ENCODE data around the gene PSMD6.

PSMD6 gene

GRCh38 chr3:64046592-64046991, 23.3 kb upstream of the PSMD6 start:
- DNase-seq (ENCODE audit: low spot score) = no peak

GRCh38 chr3:64042952-64043351, 19.7 kb upstream of the PSMD6 start:
- no peak for DNase-seq (ENCODE audit: low spot score)

DNA sequence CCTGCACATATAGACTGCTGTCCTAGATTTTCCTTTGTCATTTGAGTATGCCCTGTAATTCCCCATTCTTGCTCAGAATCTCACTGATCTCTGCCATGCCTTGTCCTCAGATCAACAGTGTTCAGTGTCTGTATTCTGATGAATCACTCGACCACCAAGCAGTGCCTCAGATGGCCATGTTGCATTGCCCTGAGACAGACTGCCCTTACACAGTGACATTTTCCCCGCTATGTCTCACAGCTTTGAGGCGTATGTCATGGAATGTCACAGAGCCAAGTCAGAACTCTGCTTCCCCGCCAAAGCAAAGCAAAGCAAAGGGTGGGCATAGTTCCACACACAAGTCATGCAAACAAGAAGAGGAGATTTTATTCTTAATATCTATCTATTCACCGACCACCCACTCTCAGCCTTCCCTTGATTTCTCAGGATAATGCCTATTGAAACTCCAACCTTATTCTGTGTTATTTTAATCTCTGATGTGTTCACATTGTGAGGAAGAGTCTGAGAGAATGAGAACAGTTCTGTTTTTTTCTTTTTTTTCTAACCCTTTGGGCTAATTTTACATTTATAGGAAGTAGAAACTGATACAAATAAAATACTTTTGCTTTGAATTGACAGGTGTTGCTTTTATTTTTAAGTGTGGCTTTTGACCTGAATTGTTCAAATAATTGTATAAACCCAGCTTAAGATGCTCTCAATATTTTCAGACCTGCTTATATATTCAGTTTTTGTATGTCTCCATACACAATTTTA, 16.9 kb upstream of the PSMD6 start:
- DNase-seq (ENCODE audit: low spot score) = no peak

GRCh38 chr3:64039332-64039731, 16.0 kb upstream of the PSMD6 start:
- no peak for DNase-seq (ENCODE audit: low spot score)

GRCh38 chr3:64038253-64038767, 15.0 kb upstream of the PSMD6 start:
- no peak for DNase-seq (ENCODE audit: low spot score)

GRCh38 chr3:64037084-64037483, 13.8 kb upstream of the PSMD6 start:
- no peak for DNase-seq (ENCODE audit: low spot score)

- DNase-seq (ENCODE audit: low spot score) = no peak
Measured at GRCh38 chr3:64033069-64033468, 9.8 kb upstream of the PSMD6 start.

GRCh38 chr3:64031540-64032508, 8.5 kb upstream of the PSMD6 start:
- DNase-seq (ENCODE audit: low spot score) = no peak

DNA sequence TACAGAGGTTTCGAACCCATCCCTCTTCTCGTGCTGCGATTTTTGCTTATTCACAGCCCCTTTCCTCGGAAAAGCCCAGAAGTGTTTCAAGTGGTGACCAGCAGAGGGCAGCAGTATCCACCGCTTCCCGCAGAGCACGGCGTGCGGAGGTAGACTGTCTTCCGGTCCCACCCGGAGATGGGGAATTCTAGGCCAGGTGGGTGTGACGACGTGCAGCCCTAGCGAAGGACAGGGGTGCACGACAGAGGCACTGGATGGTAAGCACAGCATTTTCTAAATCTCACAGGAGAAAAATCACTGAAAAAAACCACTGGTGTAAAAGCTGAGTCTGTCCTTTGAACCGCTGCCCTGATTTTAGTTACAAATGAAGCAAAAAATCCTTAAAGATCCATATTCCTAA, 7.4 kb upstream of the PSMD6 start:
- peak; percentile 80 for DNase-seq (ENCODE audit: low spot score)

DNA sequence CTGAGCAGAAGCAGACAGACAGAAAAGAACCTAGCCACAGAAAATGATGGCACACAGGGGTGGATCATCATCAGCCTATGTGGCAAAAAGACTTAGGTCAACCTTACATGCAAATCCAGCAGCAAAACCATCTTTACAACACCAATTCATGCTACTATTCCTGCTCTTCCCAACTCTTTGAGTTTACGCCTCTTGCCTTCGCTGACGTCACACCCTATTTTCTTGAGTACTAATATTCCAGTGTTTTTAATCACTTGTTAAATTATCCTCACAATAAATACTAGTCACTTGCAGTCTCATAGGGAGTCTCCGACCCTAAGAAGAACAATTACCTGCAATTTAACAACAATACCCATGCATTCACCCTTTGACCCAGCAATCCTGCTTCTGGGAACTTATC, 6.0 kb upstream of the PSMD6 start:
- DNase-seq (ENCODE audit: low spot score) = no peak

GRCh38 chr3:64028754-64029153, 5.5 kb upstream of the PSMD6 start:
- DNase-seq (ENCODE audit: low spot score) = no peak

DNA sequence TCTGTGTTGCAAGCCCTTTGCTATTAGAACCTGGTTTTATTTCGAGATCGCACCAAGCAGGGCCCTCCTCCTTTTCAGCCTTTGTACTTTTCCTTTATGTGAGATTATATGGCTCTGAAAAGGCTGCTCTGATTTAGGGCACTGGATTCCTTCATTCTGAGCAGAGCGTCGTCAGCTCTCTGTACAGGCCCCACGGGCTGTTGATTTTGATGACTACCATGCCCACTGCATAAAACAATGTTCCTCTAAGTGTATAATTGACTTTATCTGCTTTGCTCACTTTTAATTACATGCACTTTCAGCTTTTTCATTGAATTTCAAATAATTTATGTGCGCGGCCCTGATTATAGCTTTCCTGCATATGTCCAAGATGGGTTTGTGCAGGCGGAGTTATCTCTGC, 4.4 kb upstream of the PSMD6 start:
- DNase-seq (ENCODE audit: low spot score) = no peak

- DNase-seq (ENCODE audit: low spot score) = no peak
Measured at GRCh38 chr3:64026346-64026745, 3.1 kb upstream of the PSMD6 start.

DNA sequence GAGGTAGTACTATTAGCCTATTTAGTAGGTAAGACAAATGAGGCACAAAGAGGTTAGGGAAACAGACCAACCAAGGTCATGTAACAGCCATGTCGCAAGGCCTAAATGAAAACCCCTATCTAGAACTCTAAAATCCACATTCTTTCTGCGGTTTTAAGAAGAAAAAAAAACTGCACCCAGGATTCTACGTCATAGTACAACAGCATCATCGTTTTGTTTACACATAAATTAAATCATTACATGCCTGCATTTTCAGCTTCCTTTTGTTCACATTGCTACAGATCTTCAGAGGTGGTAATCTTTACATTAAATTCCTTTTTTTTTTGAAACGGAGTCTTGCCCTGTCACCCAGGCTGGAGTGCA, 548 bp upstream of the PSMD6 start:
- no peak for DNase-seq (ENCODE audit: low spot score)

GRCh38 chr3:64022451-64023186, 675 bp downstream of the PSMD6 start:
- no peak for DNase-seq (ENCODE audit: low spot score)

- no peak for DNase-seq (ENCODE audit: low spot score)
Measured at GRCh38 chr3:64021922-64022321, 1.4 kb downstream of the PSMD6 start.

- DNase-seq (ENCODE audit: low spot score) = no peak
Measured at GRCh38 chr3:64019879-64020278, 3.4 kb downstream of the PSMD6 start.

GRCh38 chr3:64019271-64019670, 4.0 kb downstream of the PSMD6 start:
- no peak for DNase-seq (ENCODE audit: low spot score)

GRCh38 chr3:64016941-64017620, 6.2 kb downstream of the PSMD6 start:
- no peak for DNase-seq (ENCODE audit: low spot score)

- DNase-seq (ENCODE audit: low spot score) = no peak
Measured at GRCh38 chr3:64011685-64012084, 11.6 kb downstream of the PSMD6 start.

GRCh38 chr3:64010199-64010598, 13.1 kb downstream of the PSMD6 start:
- DNase-seq (ENCODE audit: low spot score) = no peak

DNA sequence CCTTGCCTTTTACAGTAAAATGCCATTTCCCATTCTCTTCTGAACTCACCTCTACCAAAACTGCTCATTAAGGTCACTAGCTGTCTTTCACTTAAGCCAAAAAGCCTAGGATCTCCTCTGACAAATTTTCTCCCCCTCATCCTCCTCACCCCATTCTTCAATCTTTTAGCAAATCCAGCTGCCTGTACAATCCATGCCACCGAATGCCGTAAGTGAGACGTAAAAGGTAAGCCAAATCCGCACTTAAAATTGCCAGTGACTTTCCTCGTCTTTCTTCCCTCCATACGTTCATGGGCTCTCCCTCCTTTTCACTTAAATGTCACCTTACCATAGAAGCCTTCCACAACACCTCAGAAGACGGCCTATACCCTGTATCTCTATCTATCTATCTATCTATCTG, 13.8 kb downstream of the PSMD6 start:
- no peak for DNase-seq (ENCODE audit: low spot score)
